GM23338 (cell line): Measurements from ENCODE around the gene TTC28. TPM values are rescaled to one million over a fixed set of nuclear protein-coding genes. Genes with fewer than 3 reads are reported as not detected.

Source experiments
- ATAC-seq: fragments of 200-7000 bp; cut with Tn5 transposase; 3 replicates; pipeline ENCODE4 v1.9.1; 2020
- DNase-seq: peaks from one replicate; pipeline ENCODE4 v3.0.0-alpha.2; 2015; ENCODE audit warnings: low spot score
- H2AFZ ChIP-seq: fragments of 200-600 bp; sonication (generic); 2 replicates; pipeline ENCODE4 v1.8.0; 2016; ENCODE audit warnings: antibody characterized with exemption, mild to moderate bottlenecking, moderate library complexity
- H3F3A ChIP-seq: fragments of 200-600 bp; sonication (generic); replicated peaks from 2 replicates; pipeline ENCODE4 v1.8.0; 2017; ENCODE audit warnings: antibody characterized with exemption, mixed run types, low read depth
- H3K27ac ChIP-seq: fragments of 200-600 bp; sonication (generic); 2 replicates; pipeline ENCODE4 v1.6.1; 2016; ENCODE audit warnings: low read depth
- H3K27me3 ChIP-seq: fragments of 200-600 bp; sonication (generic); 2 replicates; pipeline ENCODE4 v1.8.0; 2016; ENCODE audit warnings: mild to moderate bottlenecking, mixed run types, moderate library complexity; ENCODE audit not compliant: insufficient read depth
- H3K36me3 ChIP-seq: fragments of 200-600 bp; sonication (generic); 2 replicates; pipeline ENCODE4 v1.8.0; 2016; ENCODE audit warnings: mild to moderate bottlenecking; ENCODE audit not compliant: insufficient read depth
- H3K4me1 ChIP-seq: fragments of 200-600 bp; sonication (generic); 2 replicates; pipeline ENCODE4 v1.8.0; 2016; ENCODE audit warnings: mild to moderate bottlenecking, moderate library complexity; ENCODE audit not compliant: insufficient read depth
- H3K4me2 ChIP-seq: fragments of 200-600 bp; sonication (generic); 2 replicates; pipeline ENCODE4 v1.7.1; 2017; ENCODE audit warnings: mixed run types
- H3K4me3 ChIP-seq: fragments of 200-600 bp; sonication (generic); 2 replicates; pipeline ENCODE4 v1.6.1; 2016; ENCODE audit warnings: mixed run types
- H3K79me2 ChIP-seq: fragments of 200-600 bp; sonication (generic); replicated peaks from 2 replicates; pipeline ENCODE4 v1.8.0; 2017; ENCODE audit warnings: mild to moderate bottlenecking; ENCODE audit not compliant: insufficient read depth
- H3K9me2 ChIP-seq: fragments of 200-600 bp; sonication (generic); 2 replicates; pipeline ENCODE4 v1.8.0; 2017; ENCODE audit not compliant: insufficient read depth
- H4K20me1 ChIP-seq: fragments of 200-600 bp; sonication (generic); replicated peaks from 2 replicates; pipeline ENCODE4 v1.8.0; 2017; ENCODE audit warnings: mild to moderate bottlenecking; ENCODE audit not compliant: insufficient read depth
- H3K27ac Mint-ChIP-seq: 2 replicates; pipeline ENCODE4 v1.8.0; 2020; ENCODE audit warnings: inconsistent platforms, mild to moderate bottlenecking, moderate library complexity, mixed read lengths
- H3K27me3 Mint-ChIP-seq: 3 replicates; pipeline ENCODE4 v1.8.0; 2022; ENCODE audit warnings: low read depth, mild to moderate bottlenecking, moderate library complexity, mixed read lengths, inconsistent platforms; ENCODE audit not compliant: insufficient read depth, poor library complexity
- H3K36me3 Mint-ChIP-seq: 3 replicates; pipeline ENCODE4 v1.8.0; 2021; ENCODE audit warnings: low read depth, mild to moderate bottlenecking, inconsistent platforms, moderate library complexity, mixed read lengths
- H3K4me1 Mint-ChIP-seq: 3 replicates; pipeline ENCODE4 v1.8.0; 2020; ENCODE audit warnings: mild to moderate bottlenecking, inconsistent platforms, mixed read lengths
- H3K4me3 Mint-ChIP-seq: 3 replicates; pipeline ENCODE4 v1.8.0; 2021; ENCODE audit warnings: moderate library complexity, mild to moderate bottlenecking, inconsistent platforms, mixed read lengths
- H3K9me3 Mint-ChIP-seq: 3 replicates; pipeline ENCODE4 v1.8.0; 2020; ENCODE audit warnings: moderate library complexity, mild to moderate bottlenecking, inconsistent platforms, mixed read lengths
- CREB1 ChIP-seq: fragments of 250-450 bp; sonication (Bioruptor Pico); IDR thresholded peaks from 2 replicates; pipeline ENCODE4 v1.5.0; 2020; ENCODE audit warnings: low read depth, mild to moderate bottlenecking, moderate library complexity
- EZH2 ChIP-seq: fragments of 200-600 bp; sonication (generic); IDR thresholded peaks from one replicate; pipeline ENCODE4 v1.8.0; 2017; ENCODE audit warnings: antibody characterized with exemption, mild to moderate bottlenecking, low read depth; ENCODE audit not compliant: unreplicated experiment
- EZH2phosphoT487 ChIP-seq: fragments of 200-600 bp; sonication (generic); IDR thresholded peaks from one replicate; pipeline ENCODE4 v1.8.1; 2018; ENCODE audit warnings: antibody characterized with exemption; ENCODE audit not compliant: unreplicated experiment
- JUNB ChIP-seq: IDR thresholded peaks from one replicate; pipeline ENCODE4 v1.6.1; 2016; ENCODE audit warnings: antibody characterized with exemption; ENCODE audit not compliant: unreplicated experiment
- NANOG ChIP-seq: IDR thresholded peaks from 2 replicates; pipeline ENCODE4 v1.6.1; 2016; ENCODE audit warnings: antibody characterized with exemption, borderline replicate concordance
- POLR2AphosphoS5 ChIP-seq: IDR thresholded peaks from 2 replicates; pipeline ENCODE4 v1.6.1; 2016; ENCODE audit warnings: antibody characterized with exemption, low read depth
- STAT1 ChIP-seq: IDR thresholded peaks from one replicate; pipeline ENCODE4 v1.6.1; 2016; ENCODE audit warnings: antibody characterized with exemption; ENCODE audit not compliant: unreplicated experiment
- ZNF114 ChIP-seq: fragments of 250-450 bp; sonication (Bioruptor Pico); IDR thresholded peaks from 2 replicates; pipeline ENCODE4 v1.5.0; 2020; ENCODE audit warnings: mild to moderate bottlenecking, moderate library complexity
- ZNF331 ChIP-seq: fragments of 250-450 bp; sonication (Bioruptor Pico); IDR thresholded peaks from 2 replicates; pipeline ENCODE4 v1.5.0; 2020; ENCODE audit warnings: low read depth, mild to moderate bottlenecking, moderate library complexity
- polyA plus RNA-seq: library from polyadenylated mRNA; unstranded; fragments of >200 nt; fragmentation: Nextera tagmentation; extraction: Ambion mirVana; gene quantifications from 2 replicates; pipeline ENCODE4 v1.2.1, GENCODE V29; 2016
- total RNA-seq: library from RNA; depleted of rRNA; stranded (reverse); fragments of >200 nt; shearing (Covaris generic); gene quantifications from 2 replicates; pipeline ENCODE4 v1.2.3, GENCODE V29; 2014
- TF ChIP-seq, protein P1 (sequence below): IDR thresholded peaks from one replicate; pipeline ENCODE4 v1.6.1; 2018; ENCODE audit warnings: antibody characterized with exemption; ENCODE audit not compliant: unreplicated experiment
- TF ChIP-seq, protein P2 (sequence below): IDR thresholded peaks from 2 replicates; pipeline ENCODE4 v1.6.1; 2016; ENCODE audit warnings: antibody characterized with exemption
- TF ChIP-seq, protein P3 (sequence below): fragments of 250-450 bp; sonication (Bioruptor Pico); IDR thresholded peaks from 2 replicates; pipeline ENCODE4 v1.5.0; 2020; ENCODE audit warnings: mild to moderate bottlenecking, moderate library complexity
- TF ChIP-seq, protein P4 (sequence below), 2 experiments: fragments of 200-600 bp in 1 of 2; sonication (generic) in 1 of 2; conservative IDR thresholded peaks; 2 replicates each; pipeline versions ENCODE4 v1.5.1 to v1.6.1; 2016 to 2017; ENCODE audit warnings: antibody characterized with exemption in 2 of 2, low read depth in 2 of 2, mild to moderate bottlenecking in 2 of 2, moderate library complexity in 1 of 2

Gene TTC28
- total and polyA plus RNA-seq, 2 experiments from 2014 or later: 4.5 to 16.1 TPM

DNA sequence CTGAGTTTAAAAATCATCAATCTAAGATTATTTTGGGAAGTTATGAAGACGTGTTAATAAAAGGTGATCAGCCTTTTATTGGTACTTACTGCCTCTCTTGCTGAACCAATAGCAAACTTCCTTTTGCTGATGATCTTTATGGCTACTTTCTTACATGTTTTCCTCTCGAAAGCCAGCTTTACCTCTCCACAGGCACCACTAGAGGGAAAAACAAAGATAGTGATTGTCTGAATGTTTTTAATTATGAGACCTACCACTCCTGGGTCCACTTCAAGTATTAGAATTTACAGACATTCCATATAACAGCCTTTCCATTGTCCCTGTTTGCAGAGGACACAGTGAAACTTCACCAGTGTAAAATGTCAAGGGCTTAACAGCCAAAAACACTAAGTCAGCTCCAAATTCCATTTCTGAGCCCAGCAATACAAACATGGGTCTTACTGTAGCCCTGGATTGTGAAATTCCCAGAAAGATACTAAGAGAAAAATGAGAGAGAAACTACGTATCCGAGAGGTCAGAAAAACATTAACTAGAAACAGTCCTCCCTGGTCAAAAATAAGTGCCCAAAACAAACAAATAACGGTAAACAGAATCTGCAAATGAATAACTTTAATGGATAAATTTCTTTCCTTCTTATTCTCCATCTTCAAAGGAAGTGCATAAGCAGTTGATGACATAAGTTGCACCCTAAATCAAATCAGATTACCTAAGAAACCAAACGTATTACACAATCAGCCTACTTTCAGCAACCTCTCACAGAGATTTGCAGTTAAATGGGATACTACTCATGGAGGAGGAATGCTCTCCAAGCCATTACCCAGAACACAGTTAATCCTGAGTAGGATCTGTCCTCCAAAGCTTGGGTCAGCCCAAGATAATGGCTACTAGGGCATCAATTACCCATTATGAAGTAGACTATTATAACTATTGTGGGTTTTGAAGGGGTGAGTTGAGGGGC lies 32.5 kb upstream of the TTC28 start:
- no peak overlapping the region for H3K4me2 ChIP-seq
- no peaks in the 10 kb centered on the region for H3K27me3 ChIP-seq
- Mint-ChIP-seq H3K4me1 (no peaks in the 10 kb centered on the region), H3K36me3 (peaks cover 69% of the 10 kb centered on the region), H3K4me3 (no peak overlapping the region), H3K27ac (peak overlapping the region; percentile 23; the same call in 1 of the 2 replicates), H3K9me3 (no peaks in the 10 kb centered on the region), H3K27me3 (no peaks in the 10 kb centered on the region)
- TF ChIP-seq EZH2: no peak
- TF ChIP-seq, protein P1, sequence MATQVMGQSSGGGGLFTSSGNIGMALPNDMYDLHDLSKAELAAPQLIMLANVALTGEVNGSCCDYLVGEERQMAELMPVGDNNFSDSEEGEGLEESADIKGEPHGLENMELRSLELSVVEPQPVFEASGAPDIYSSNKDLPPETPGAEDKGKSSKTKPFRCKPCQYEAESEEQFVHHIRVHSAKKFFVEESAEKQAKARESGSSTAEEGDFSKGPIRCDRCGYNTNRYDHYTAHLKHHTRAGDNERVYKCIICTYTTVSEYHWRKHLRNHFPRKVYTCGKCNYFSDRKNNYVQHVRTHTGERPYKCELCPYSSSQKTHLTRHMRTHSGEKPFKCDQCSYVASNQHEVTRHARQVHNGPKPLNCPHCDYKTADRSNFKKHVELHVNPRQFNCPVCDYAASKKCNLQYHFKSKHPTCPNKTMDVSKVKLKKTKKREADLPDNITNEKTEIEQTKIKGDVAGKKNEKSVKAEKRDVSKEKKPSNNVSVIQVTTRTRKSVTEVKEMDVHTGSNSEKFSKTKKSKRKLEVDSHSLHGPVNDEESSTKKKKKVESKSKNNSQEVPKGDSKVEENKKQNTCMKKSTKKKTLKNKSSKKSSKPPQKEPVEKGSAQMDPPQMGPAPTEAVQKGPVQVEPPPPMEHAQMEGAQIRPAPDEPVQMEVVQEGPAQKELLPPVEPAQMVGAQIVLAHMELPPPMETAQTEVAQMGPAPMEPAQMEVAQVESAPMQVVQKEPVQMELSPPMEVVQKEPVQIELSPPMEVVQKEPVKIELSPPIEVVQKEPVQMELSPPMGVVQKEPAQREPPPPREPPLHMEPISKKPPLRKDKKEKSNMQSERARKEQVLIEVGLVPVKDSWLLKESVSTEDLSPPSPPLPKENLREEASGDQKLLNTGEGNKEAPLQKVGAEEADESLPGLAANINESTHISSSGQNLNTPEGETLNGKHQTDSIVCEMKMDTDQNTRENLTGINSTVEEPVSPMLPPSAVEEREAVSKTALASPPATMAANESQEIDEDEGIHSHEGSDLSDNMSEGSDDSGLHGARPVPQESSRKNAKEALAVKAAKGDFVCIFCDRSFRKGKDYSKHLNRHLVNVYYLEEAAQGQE: no peak
- TF ChIP-seq EZH2phosphoT487: no peak
- TF ChIP-seq, protein P2, sequence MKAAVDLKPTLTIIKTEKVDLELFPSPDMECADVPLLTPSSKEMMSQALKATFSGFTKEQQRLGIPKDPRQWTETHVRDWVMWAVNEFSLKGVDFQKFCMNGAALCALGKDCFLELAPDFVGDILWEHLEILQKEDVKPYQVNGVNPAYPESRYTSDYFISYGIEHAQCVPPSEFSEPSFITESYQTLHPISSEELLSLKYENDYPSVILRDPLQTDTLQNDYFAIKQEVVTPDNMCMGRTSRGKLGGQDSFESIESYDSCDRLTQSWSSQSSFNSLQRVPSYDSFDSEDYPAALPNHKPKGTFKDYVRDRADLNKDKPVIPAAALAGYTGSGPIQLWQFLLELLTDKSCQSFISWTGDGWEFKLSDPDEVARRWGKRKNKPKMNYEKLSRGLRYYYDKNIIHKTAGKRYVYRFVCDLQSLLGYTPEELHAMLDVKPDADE: no peak
- TF ChIP-seq POLR2AphosphoS5: no peak
- no peak for TF ChIP-seq ZNF331 (CRISPR knock-in tag)
- no peak for TF ChIP-seq ZNF114 (CRISPR knock-in tag)
- TF ChIP-seq NANOG: no peak
- TF ChIP-seq STAT1: no peak
- no peak for TF ChIP-seq JUNB
- no peak for TF ChIP-seq CREB1 (CRISPR knock-in tag)
- TF ChIP-seq, protein P3, sequence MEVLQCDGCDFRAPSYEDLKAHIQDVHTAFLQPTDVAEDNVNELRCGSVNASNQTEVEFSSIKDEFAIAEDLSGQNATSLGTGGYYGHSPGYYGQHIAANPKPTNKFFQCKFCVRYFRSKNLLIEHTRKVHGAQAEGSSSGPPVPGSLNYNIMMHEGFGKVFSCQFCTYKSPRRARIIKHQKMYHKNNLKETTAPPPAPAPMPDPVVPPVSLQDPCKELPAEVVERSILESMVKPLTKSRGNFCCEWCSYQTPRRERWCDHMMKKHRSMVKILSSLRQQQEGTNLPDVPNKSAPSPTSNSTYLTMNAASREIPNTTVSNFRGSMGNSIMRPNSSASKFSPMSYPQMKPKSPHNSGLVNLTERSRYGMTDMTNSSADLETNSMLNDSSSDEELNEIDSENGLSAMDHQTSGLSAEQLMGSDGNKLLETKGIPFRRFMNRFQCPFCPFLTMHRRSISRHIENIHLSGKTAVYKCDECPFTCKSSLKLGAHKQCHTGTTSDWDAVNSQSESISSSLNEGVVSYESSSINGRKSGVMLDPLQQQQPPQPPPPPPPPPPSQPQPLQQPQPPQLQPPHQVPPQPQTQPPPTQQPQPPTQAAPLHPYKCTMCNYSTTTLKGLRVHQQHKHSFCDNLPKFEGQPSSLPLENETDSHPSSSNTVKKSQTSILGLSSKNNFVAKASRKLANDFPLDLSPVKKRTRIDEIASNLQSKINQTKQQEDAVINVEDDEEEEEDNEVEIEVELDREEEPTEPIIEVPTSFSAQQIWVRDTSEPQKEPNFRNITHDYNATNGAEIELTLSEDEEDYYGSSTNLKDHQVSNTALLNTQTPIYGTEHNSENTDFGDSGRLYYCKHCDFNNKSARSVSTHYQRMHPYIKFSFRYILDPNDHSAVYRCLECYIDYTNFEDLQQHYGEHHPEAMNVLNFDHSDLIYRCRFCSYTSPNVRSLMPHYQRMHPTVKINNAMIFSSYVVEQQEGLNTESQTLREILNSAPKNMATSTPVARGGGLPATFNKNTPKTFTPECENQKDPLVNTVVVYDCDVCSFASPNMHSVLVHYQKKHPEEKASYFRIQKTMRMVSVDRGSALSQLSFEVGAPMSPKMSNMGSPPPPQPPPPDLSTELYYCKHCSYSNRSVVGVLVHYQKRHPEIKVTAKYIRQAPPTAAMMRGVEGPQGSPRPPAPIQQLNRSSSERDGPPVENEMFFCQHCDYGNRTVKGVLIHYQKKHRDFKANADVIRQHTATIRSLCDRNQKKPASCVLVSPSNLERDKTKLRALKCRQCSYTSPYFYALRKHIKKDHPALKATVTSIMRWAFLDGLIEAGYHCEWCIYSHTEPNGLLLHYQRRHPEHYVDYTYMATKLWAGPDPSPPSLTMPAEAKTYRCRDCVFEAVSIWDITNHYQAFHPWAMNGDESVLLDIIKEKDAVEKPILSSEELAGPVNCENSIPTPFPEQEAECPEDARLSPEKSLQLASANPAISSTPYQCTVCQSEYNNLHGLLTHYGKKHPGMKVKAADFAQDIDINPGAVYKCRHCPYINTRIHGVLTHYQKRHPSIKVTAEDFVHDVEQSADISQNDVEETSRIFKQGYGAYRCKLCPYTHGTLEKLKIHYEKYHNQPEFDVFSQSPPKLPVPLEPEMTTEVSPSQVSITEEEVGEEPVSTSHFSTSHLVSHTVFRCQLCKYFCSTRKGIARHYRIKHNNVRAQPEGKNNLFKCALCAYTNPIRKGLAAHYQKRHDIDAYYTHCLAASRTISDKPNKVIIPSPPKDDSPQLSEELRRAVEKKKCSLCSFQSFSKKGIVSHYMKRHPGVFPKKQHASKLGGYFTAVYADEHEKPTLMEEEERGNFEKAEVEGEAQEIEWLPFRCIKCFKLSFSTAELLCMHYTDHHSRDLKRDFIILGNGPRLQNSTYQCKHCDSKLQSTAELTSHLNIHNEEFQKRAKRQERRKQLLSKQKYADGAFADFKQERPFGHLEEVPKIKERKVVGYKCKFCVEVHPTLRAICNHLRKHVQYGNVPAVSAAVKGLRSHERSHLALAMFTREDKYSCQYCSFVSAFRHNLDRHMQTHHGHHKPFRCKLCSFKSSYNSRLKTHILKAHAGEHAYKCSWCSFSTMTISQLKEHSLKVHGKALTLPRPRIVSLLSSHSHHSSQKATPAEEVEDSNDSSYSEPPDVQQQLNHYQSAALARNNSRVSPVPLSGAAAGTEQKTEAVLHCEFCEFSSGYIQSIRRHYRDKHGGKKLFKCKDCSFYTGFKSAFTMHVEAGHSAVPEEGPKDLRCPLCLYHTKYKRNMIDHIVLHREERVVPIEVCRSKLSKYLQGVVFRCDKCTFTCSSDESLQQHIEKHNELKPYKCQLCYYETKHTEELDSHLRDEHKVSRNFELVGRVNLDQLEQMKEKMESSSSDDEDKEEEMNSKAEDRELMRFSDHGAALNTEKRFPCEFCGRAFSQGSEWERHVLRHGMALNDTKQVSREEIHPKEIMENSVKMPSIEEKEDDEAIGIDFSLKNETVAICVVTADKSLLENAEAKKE (CRISPR knock-in tag): no peak
- TF ChIP-seq, protein P4, sequence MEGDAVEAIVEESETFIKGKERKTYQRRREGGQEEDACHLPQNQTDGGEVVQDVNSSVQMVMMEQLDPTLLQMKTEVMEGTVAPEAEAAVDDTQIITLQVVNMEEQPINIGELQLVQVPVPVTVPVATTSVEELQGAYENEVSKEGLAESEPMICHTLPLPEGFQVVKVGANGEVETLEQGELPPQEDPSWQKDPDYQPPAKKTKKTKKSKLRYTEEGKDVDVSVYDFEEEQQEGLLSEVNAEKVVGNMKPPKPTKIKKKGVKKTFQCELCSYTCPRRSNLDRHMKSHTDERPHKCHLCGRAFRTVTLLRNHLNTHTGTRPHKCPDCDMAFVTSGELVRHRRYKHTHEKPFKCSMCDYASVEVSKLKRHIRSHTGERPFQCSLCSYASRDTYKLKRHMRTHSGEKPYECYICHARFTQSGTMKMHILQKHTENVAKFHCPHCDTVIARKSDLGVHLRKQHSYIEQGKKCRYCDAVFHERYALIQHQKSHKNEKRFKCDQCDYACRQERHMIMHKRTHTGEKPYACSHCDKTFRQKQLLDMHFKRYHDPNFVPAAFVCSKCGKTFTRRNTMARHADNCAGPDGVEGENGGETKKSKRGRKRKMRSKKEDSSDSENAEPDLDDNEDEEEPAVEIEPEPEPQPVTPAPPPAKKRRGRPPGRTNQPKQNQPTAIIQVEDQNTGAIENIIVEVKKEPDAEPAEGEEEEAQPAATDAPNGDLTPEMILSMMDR (conservative IDR thresholded peaks at IDR 0.05; ENCODE audit: low read depth in 2 of 2): no peak
- no peaks in the 10 kb centered on the region for H3K9me2 ChIP-seq
- DNase-seq (no peak), ATAC-seq (no peak)
- H3K27ac ChIP-seq: no peak overlapping the region
- H3F3A ChIP-seq: no peaks in the 10 kb centered on the region
- no peaks in the 10 kb centered on the region for H3K4me1 ChIP-seq
- H4K20me1 ChIP-seq: peaks cover 3% of the 10 kb centered on the region; the same call in 1 of the 2 replicates
- H3K79me2 ChIP-seq: no peaks in the 10 kb centered on the region
- peaks cover 21% of the 10 kb centered on the region for H3K36me3 ChIP-seq
- H2AFZ ChIP-seq: no peak overlapping the region
- no peak overlapping the region for H3K4me3 ChIP-seq
